SK-N-SH treated with all-trans-retinoic acid at 6 μM for 48 hours (cell line): ENCODE measurements around the gene OR10J5.

Source experiments
- CSDC2 ChIP-seq: fragments of 250-450 bp; sonication (Bioruptor Pico); IDR thresholded peaks from 2 replicates; pipeline ENCODE4 v1.5.0; 2020; ENCODE audit warnings: mild to moderate bottlenecking, moderate library complexity
- OSR1 ChIP-seq: fragments of 250-450 bp; sonication (Bioruptor Pico); IDR thresholded peaks from 2 replicates; pipeline ENCODE4 v1.8.0; 2022; ENCODE audit warnings: moderate library complexity, mild to moderate bottlenecking, inconsistent platforms

- TF ChIP-seq CSDC2 (CRISPR knock-in tag), result no peak
- TF ChIP-seq OSR1 (CRISPR knock-in tag), result no peak
These were observed 41.6 kb upstream of the OR10J5 start for GRCh38 chr1:159577446-159577845.
